T-cell (primary cell): ENCODE data around the gene AKAP5. TPM values are rescaled to one million over a fixed set of nuclear protein-coding genes. Genes with fewer than 3 reads are reported as not detected.

ENCODE experiments used
- ATAC-seq, 4 experiments: fragments of 200-7000 bp in 3 of 4; fragments of 150-1000 bp in 1 of 4; cut with Tn5 transposase; replicated peaks in 1 of 4; 1 replicate in 3 of 4; 2 replicates in 1 of 4; pipeline ENCODE4 v1.10.0; 2021; ENCODE audit warnings: moderate library complexity in 3 of 4, mild to moderate bottlenecking in 2 of 4, moderate number of reproducible peaks in 1 of 4
- CTCF ChIA-PET, 2 donors: fragments of 300-600 bp; sonication (Branson Sonifier 250); formaldehyde crosslinking; loops; one replicate each; lab custom pipeline; 2022; ENCODE audit warnings: antibody characterized with exemption in 2 of 2; lab: Charles Lee
- POLR2A ChIA-PET, 2 donors: fragments of 300-600 bp; sonication (Branson Sonifier 250); formaldehyde crosslinking; loops; one replicate each; lab custom pipeline; 2022; ENCODE audit warnings: antibody characterized with exemption in 2 of 2; lab: Charles Lee
- DNase-seq, 35 experiments: peaks; one replicate each; pipeline versions ENCODE4 v3.0.0 to v3.0.0-alpha.2; 2013 to 2023
- H3K27ac ChIP-seq: one replicate; pipeline ENCODE4 v1.5.1; 2013; ENCODE audit warnings: low read length
- H3K27me3 ChIP-seq, 2 experiments: replicated peaks in 1 of 2; 1 replicate in 1 of 2; 2 replicates in 1 of 2; pipeline versions ENCODE4 v1.6.1 to v1.7.0; 2013; ENCODE audit warnings: low read length in 1 of 2, mixed read lengths in 1 of 2; ENCODE audit not compliant: control insufficient read depth in 2 of 2, insufficient read depth in 2 of 2; ENCODE audit errors: extremely low read depth in 1 of 2
- H3K36me3 ChIP-seq, 2 donors: 1 replicate in 1 of 2; 2 replicates in 1 of 2; pipeline versions ENCODE4 v1.6.1 to v1.7.0; 2013; ENCODE audit warnings: low read length in 1 of 2; ENCODE audit not compliant: control insufficient read depth in 2 of 2, insufficient read depth in 1 of 2; ENCODE audit errors: extremely low read depth in 1 of 2
- H3K4me1 ChIP-seq, 2 experiments: 1 replicate in 1 of 2; 2 replicates in 1 of 2; pipeline versions ENCODE4 v1.6.1 to v1.7.0; 2013; ENCODE audit warnings: low read length in 2 of 2, mixed read lengths in 1 of 2; ENCODE audit not compliant: insufficient read depth in 2 of 2, control insufficient read depth in 1 of 2; ENCODE audit errors: extremely low read depth in 1 of 2
- H3K4me3 ChIP-seq, 2 donors: 1 replicate in 1 of 2; 2 replicates in 1 of 2; pipeline versions ENCODE4 v1.5.1 to v1.7.0; 2013; ENCODE audit warnings: mild to moderate bottlenecking in 2 of 2, low read length in 1 of 2, moderate library complexity in 1 of 2; ENCODE audit not compliant: control insufficient read depth in 1 of 2; ENCODE audit errors: extremely low read depth in 1 of 2
- H3K9me3 ChIP-seq: 2 replicates; pipeline ENCODE4 v1.7.0; 2013
- H3K27ac Mint-ChIP-seq, 2 donors: one replicate each; pipeline ENCODE4 v1.8.0; 2020 to 2021; ENCODE audit warnings: mild to moderate bottlenecking in 2 of 2, mixed read lengths in 2 of 2
- H3K27me3 Mint-ChIP-seq, 2 donors: one replicate each; pipeline ENCODE4 v1.8.0; 2021 to 2022; ENCODE audit warnings: mixed read lengths in 2 of 2
- H3K36me3 Mint-ChIP-seq: one replicate; pipeline ENCODE4 v1.8.0; 2021; ENCODE audit warnings: mixed read lengths
- H3K4me1 Mint-ChIP-seq, 3 donors: one replicate each; pipeline ENCODE4 v1.8.0; 2020 to 2022; ENCODE audit warnings: mixed read lengths in 3 of 3, mild to moderate bottlenecking in 1 of 3
- H3K4me3 Mint-ChIP-seq, 3 donors: one replicate each; pipeline ENCODE4 v1.8.0; 2020 to 2022; ENCODE audit warnings: mild to moderate bottlenecking in 3 of 3, mixed read lengths in 3 of 3, moderate library complexity in 3 of 3
- H3K9me3 Mint-ChIP-seq, 3 donors: one replicate each; pipeline ENCODE4 v1.8.0; 2020 to 2022; ENCODE audit warnings: mixed read lengths in 3 of 3
- WGBS: methylation state at CpG from one replicate; pipeline ENCODE4 v1.1.5; 2013; ENCODE audit warnings: missing lambda C conversion rate; ENCODE audit not compliant: insufficient coverage; 5-methylcytosine and 5-hydroxymethylcytosine counted together
- total RNA-seq, 35 experiments: library from RNA in 6 of 35; stranded (reverse) in 6 of 35; fragments of 120-200 nt in 1 of 35; gene quantifications; one replicate each; pipeline versions ENCODE4 v1.2.1 to v1.2.4 and lab custom pipeline; 2013 to 2026

AKAP5 gene
- total RNA-seq, 5 donors from 2014 or later (not counting 1 experiment from before 2014, with no cell fraction given) = 0.26 to 2.0 (median 0.55) TPM

DNA sequence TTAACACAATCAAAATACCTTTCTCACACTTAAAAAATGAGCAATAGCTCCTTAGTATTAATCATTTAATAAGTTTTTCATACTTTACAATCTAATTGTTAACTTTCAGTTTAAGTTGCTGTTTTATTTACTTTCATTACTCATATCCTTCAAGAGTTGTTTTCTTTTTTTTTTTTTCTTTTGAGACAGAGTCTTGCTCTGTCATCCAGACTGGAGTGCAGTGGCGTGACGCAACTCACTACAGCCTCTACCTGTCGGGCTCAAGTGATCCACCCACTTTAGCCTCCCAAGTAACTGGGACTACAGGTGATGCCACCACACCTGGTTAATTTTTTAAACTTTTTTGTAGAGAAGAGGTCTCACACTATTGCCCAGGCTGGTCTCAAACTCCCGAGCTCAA, 55.4 kb downstream of the AKAP5 start:
- POLR2A ChIA-PET = interaction anchor here (0.6 to 1.1 kb wide), 5 partner anchors 12 to 958 kb away, joined by 3 to 10 read pairs (median 3); no protein-coding TSS in a partner anchor
- Mint-ChIP-seq H3K27ac (no peak overlapping the region), H3K9me3 (no peaks in the 10 kb centered on the region), H3K4me3 (no peak overlapping the region), H3K27me3 (no peaks in the 10 kb centered on the region), H3K36me3 (peaks cover 9% of the 10 kb centered on the region), H3K4me1 (peaks cover 26 to 39% (median 35%) of the 10 kb centered on the region in 3 donors)
- Histone ChIP-seq H3K27ac (no peak overlapping the region), H3K36me3 (peaks cover 0 to 23% of the 10 kb centered on the region in 2 donors), H3K27me3 (no peaks in the 10 kb centered on the region), H3K9me3 (no peaks in the 10 kb centered on the region), H3K4me3 (no peak overlapping the region), H3K4me1 (peaks cover 6 to 11% of the 10 kb centered on the region in 2 experiments)
- ATAC-seq (no peak), DNase-seq (no peak)
- no CpG with 5 or more reads among the region's 4 CpGs for WGBS
- CTCF ChIA-PET = interaction anchor here (0.7 to 1.2 kb wide), 5 partner anchors 10 to 91 kb away, joined by 3 to 6 read pairs (median 5); partner anchors contain the start of gene ZBTB25 (in 1 of the 2)

GRCh38 chr14:64522591-64523355, 57.5 kb downstream of the AKAP5 start:
- Mint-ChIP-seq H3K27ac (no peak overlapping the region), H3K27me3 (no peaks in the 10 kb centered on the region), H3K4me1 (peaks cover 17 to 24% (median 20%) of the 10 kb centered on the region in 3 donors), H3K36me3 (peaks cover 16% of the 10 kb centered on the region), H3K9me3 (no peaks in the 10 kb centered on the region), H3K4me3 (no peak overlapping the region)
- DNase-seq (no peak), ATAC-seq (no peak)
- ChIA-PET CTCF (interaction anchor here in 1 of 2 donors (1.2 kb wide), 1 partner anchor 93 kb away, joined by 5 read pairs; no protein-coding TSS in a partner anchor), POLR2A (interaction anchor here in 1 of 2 donors (0.7 kb wide), 1 partner anchor 12 kb away, joined by 3 read pairs; no protein-coding TSS in a partner anchor)
- WGBS = 93% methylated on average over 2 of the region's 9 CpGs
- no peaks in the 10 kb centered on the region for H3K9me3 ChIP-seq
- no peak overlapping the region for H3K27ac ChIP-seq
- no peak overlapping the region for H3K4me3 ChIP-seq
- no peaks in the 10 kb centered on the region for H3K27me3 ChIP-seq
- peaks cover 4 to 7% of the 10 kb centered on the region in 2 experiments for H3K4me1 ChIP-seq
- peaks cover 0 to 25% of the 10 kb centered on the region in 2 donors for H3K36me3 ChIP-seq

Other genes starting within 250 kb of the AKAP5 start
- under 1 TPM in 4 of 5 donors, not detected in 1; 0.20 to 0.70 (median 0.43) TPM for gene ESR2, start 171.1 kb upstream of the AKAP5 start, total RNA-seq
- gene MTHFD1, start 77.1 kb upstream of the AKAP5 start, total RNA-seq = 10 to 100 TPM; 27.6 to 48.9 (median 43.4) TPM
- 10 to 100 TPM; 48.0 to 71.9 (median 51.2) TPM for gene ZBTB25, start 38.3 kb downstream of the AKAP5 start, total RNA-seq
- 100 to 1,000 TPM in 2 of 5 donors, 10 to 100 TPM in 3; 69.2 to 130 (median 72.4) TPM for gene ZBTB1, start 39.3 kb downstream of the AKAP5 start, total RNA-seq
- gene HSPA2, start 75.2 kb downstream of the AKAP5 start, total RNA-seq = 1 to 10 TPM; 1.2 to 2.7 (median 2.1) TPM
- not detected for gene PPP1R36, start 84.5 kb downstream of the AKAP5 start, total RNA-seq
- 10 to 100 TPM; 12.4 to 58.2 (median 27.3) TPM for gene PLEKHG3, start 238.9 kb downstream of the AKAP5 start, total RNA-seq